ENCODE data around the gene PIK3R6. TPM values are rescaled to one million over a fixed set of nuclear protein-coding genes. Genes with fewer than 3 reads are reported as not detected.

PIK3R6 gene
- polyA plus RNA-seq, 1 of the 3 experiments (the other 2 are of a cell fraction): 0.03 TPM

- no peak for TF ChIP-seq TAF1 (IDR thresholded peaks at IDR 0.05; ENCODE audit: borderline replicate concordance, low read depth, low read length)
- TF ChIP-seq MEF2A (IDR thresholded peaks at IDR 0.05; ENCODE audit: borderline replicate concordance, low read depth): no peak
- no peak for TF ChIP-seq MAX (IDR thresholded peaks at IDR 0.05; ENCODE audit: low read depth)
- no peak for TF ChIP-seq RXRA (IDR thresholded peaks at IDR 0.05; ENCODE audit: borderline replicate concordance, low read depth)
Observed at GRCh38 chr17:8843344-8843743, 24.1 kb downstream of the PIK3R6 start (continued).

GRCh38 chr17:8841844-8842243 is 25.6 kb downstream of the PIK3R6 start:
- H3K36me3 ChIP-seq (replicated peaks in 1 of 2; ENCODE audit: control insufficient read depth in 1 of 2, insufficient read depth in 2 of 2, low read length in 1 of 2): no peaks in the 10 kb centered on the region
- WGBS (ENCODE audit: low lambda C conversion rate): 27% methylated on average over 4 of the region's 4 CpGs
- H3K4me2 ChIP-seq: no peak overlapping the region
- H3K9me2 ChIP-seq: no peaks in the 10 kb centered on the region
- H2AFZ ChIP-seq (ENCODE audit: low read depth): no peak overlapping the region
- no peak overlapping the region for H3K9ac ChIP-seq
- H3K27ac ChIP-seq (ENCODE audit: low read depth in 2 of 2, low read length in 1 of 2): no peak overlapping the region
- H3K27me3 ChIP-seq (ENCODE audit: insufficient read depth): peaks cover 29% of the 10 kb centered on the region
- H3K79me2 ChIP-seq (ENCODE audit: insufficient read depth): no peaks in the 10 kb centered on the region
- no peaks in the 10 kb centered on the region for H3K4me1 ChIP-seq (ENCODE audit: control insufficient read depth in 1 of 2, insufficient read depth in 2 of 2, low read depth in 1 of 2, low read length in 1 of 2)
- ChIA-PET POLR2A (no interaction called here), CTCF (interaction anchor here (1.3 kb wide), 1 partner anchor 9 kb away, joined by 3 read pairs; no protein-coding TSS in a partner anchor)
- H4K20me1 ChIP-seq (ENCODE audit: insufficient read depth): no peaks in the 10 kb centered on the region
- H3K9me3 ChIP-seq: no peaks in the 10 kb centered on the region
- no peaks in the 10 kb centered on the region for H3F3A ChIP-seq (replicated peaks; ENCODE audit: insufficient read depth)
- TF ChIP-seq EP300 (IDR thresholded peaks at IDR 0.05; ENCODE audit: borderline replicate concordance in 1 of 2, low read depth in 1 of 2, low read length in 1 of 2) (no peak), MXI1 (IDR thresholded peaks at IDR 0.05; ENCODE audit: low read depth, low read length) (no peak), FOXM1 (IDR thresholded peaks at IDR 0.05; ENCODE audit: low read depth) (no peak), JUND (IDR thresholded peaks at IDR 0.05) (no peak), POLR2AphosphoS5 (IDR thresholded peaks at IDR 0.05; ENCODE audit: low read depth, low read length) (no peak), RAD21 (IDR thresholded peaks at IDR 0.05; ENCODE audit: low read length) (no peak), TCF12 (IDR thresholded peaks at IDR 0.05) (no peak)
- no peak overlapping the region for H3K4me3 ChIP-seq (ENCODE audit: low read depth in 2 of 2, low read length in 1 of 2)
- DNase-seq: no peak

GRCh38 chr17:8839410-8839935 is 28.0 kb downstream of the PIK3R6 start:
- no peaks in the 10 kb centered on the region for H3K9me3 ChIP-seq
- H3K36me3 ChIP-seq (replicated peaks in 1 of 2; ENCODE audit: control insufficient read depth in 1 of 2, insufficient read depth in 2 of 2, low read length in 1 of 2): no peaks in the 10 kb centered on the region
- H3F3A ChIP-seq (replicated peaks; ENCODE audit: insufficient read depth): no peaks in the 10 kb centered on the region
- no peak overlapping the region for H3K4me3 ChIP-seq (ENCODE audit: low read depth in 2 of 2, low read length in 1 of 2)
- H3K9me2 ChIP-seq: no peaks in the 10 kb centered on the region
- no peak for DNase-seq
- H3K79me2 ChIP-seq (ENCODE audit: insufficient read depth): no peaks in the 10 kb centered on the region
- H3K9ac ChIP-seq: no peak overlapping the region
- H3K27me3 ChIP-seq (ENCODE audit: insufficient read depth): peaks cover 40% of the 10 kb centered on the region
- no peak overlapping the region for H3K4me2 ChIP-seq
- WGBS (ENCODE audit: low lambda C conversion rate): 5% methylated on average over 7 of the region's 11 CpGs
- no peak overlapping the region for H3K27ac ChIP-seq (ENCODE audit: low read depth in 2 of 2, low read length in 1 of 2)
- no peaks in the 10 kb centered on the region for H3K4me1 ChIP-seq (ENCODE audit: control insufficient read depth in 1 of 2, insufficient read depth in 2 of 2, low read depth in 1 of 2, low read length in 1 of 2)
- H2AFZ ChIP-seq (ENCODE audit: low read depth): no peak overlapping the region
- TF ChIP-seq RAD21 (IDR thresholded peaks at IDR 0.05; ENCODE audit: low read length) (no peak), RXRA (IDR thresholded peaks at IDR 0.05; ENCODE audit: borderline replicate concordance, low read depth) (no peak), ELF1 (IDR thresholded peaks at IDR 0.05) (no peak), FOXJ3 (CRISPR knock-in tag; IDR thresholded peaks at IDR 0.05) (no peak), RFX5 (IDR thresholded peaks at IDR 0.05; ENCODE audit: low read length) (no peak), FOXM1 (IDR thresholded peaks at IDR 0.05; ENCODE audit: low read depth) (no peak), USF2 (IDR thresholded peaks at IDR 0.05; ENCODE audit: borderline replicate concordance, low read depth, low read length) (no peak), JUND (IDR thresholded peaks at IDR 0.05) (no peak), CHD2 (IDR thresholded peaks at IDR 0.05; ENCODE audit: low read length, partially characterized antibody) (no peak)
- H4K20me1 ChIP-seq (ENCODE audit: insufficient read depth): no peaks in the 10 kb centered on the region
- CTCF ChIA-PET: interaction anchor here (0.8 to 1.0 kb wide), 3 partner anchors 14 to 684 kb away, joined by 3 read pairs; no protein-coding TSS in a partner anchor
- POLR2A ChIA-PET: no interaction called here
